ENCODE measurements around the gene C6orf141. TPM values are rescaled to one million over a fixed set of nuclear protein-coding genes. Genes with fewer than 3 reads are reported as not detected.

The C6orf141 gene
- total and polyA plus RNA-seq, 2 of the 13 experiments (the other 11 are each of a cell fraction or from before 2014, with no cell fraction given): 0.07 TPM; not detected in 1

DNA sequence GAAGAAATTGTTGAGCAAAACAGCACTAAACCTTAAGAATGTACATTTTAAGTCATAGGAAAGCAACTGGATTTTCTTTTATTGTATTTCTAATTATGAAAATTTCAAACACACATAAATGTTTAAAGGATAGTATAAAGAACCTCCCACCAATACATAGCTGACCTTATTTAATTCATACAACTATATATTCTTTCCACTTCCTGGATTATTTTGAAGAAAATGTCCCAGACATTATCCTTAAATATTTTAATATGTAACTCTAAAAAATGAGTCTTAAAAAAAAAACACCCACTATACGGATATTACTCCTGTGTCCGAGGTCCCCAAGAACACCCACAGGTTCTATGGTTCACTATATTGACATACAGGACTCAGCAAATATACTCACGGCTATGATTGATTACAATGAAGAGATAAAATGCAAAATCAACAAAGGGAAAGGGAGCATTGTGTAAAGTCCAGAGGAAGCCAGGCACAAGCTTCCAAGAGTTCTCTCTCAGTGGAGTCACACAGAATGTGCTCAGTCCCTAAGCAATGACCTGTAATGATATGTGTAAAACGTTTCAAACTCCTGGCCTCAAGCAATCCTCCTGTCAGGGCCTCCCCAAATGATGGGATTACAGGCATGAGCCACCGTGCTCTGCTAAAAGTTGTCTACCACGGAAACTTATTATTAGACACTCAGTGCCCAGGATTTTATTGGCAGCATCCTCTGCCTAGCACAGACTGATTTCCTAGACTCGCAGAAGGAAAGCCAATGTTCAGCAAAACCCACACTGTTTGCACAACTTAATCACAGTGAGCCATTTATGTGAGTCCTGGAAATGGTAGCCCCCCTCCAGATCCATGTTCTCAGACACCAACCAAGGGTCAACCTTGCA is 27.5 kb upstream of the C6orf141 start (continued):
- TF ChIP-seq GABPA (IDR thresholded peaks at IDR 0.05; ENCODE audit: low read depth, low read length) (no peak), GABPA (CRISPR knock-in tag; IDR thresholded peaks at IDR 0.05; ENCODE audit: low read depth) (peak; percentile 72), HMG20A (CRISPR knock-in tag; IDR thresholded peaks at IDR 0.05; ENCODE audit: borderline replicate concordance) (peak; percentile 98), RORA (CRISPR knock-in tag; IDR thresholded peaks at IDR 0.05) (0 out of 2 replicates have a peak, but pooled peaks have one; percentile 65), ZNF501 (CRISPR knock-in tag; IDR thresholded peaks at IDR 0.05) (peak; percentile 94), ZNF703 (CRISPR knock-in tag; IDR thresholded peaks at IDR 0.05; ENCODE audit: borderline replicate concordance) (0 out of 2 replicates have a peak, but pooled peaks have one; percentile 80), ZFP82 (CRISPR knock-in tag; IDR thresholded peaks at IDR 0.05; ENCODE audit: borderline replicate concordance) (peak; percentile 77; the same call in 1 of the 2 replicates), TRIM24 (CRISPR knock-in tag; IDR thresholded peaks at IDR 0.05) (no peak), ZNF839 (CRISPR knock-in tag; IDR thresholded peaks at IDR 0.05; ENCODE audit: borderline replicate concordance) (no peak), PAWR (CRISPR knock-in tag; IDR thresholded peaks at IDR 0.05; ENCODE audit: borderline replicate concordance) (no peak), ZNF788 (CRISPR knock-in tag; IDR thresholded peaks at IDR 0.05; ENCODE audit: borderline replicate concordance) (peak; percentile 73; the same call in 1 of the 2 replicates), ATF7 (IDR thresholded peaks at IDR 0.05) (no peak), ATF7 (CRISPR knock-in tag; IDR thresholded peaks at IDR 0.05) (peak; percentile 41; the same call in 1 of the 2 replicates), FOXK1 (CRISPR knock-in tag; IDR thresholded peaks at IDR 0.05; ENCODE audit: borderline replicate concordance, low read depth) (peak; percentile 74), ZBTB25 (CRISPR knock-in tag; IDR thresholded peaks at IDR 0.05) (peak; percentile 87), PITX1 (CRISPR knock-in tag; IDR thresholded peaks at IDR 0.05) (peak; percentile 96), KMT2A (CRISPR knock-in tag; IDR thresholded peaks at IDR 0.05) (peak; percentile 68; the same call in 1 of the 2 replicates), THAP7 (CRISPR knock-in tag; IDR thresholded peaks at IDR 0.05) (peak; percentile 80; the same call in 1 of the 2 replicates), NR2F1 (CRISPR knock-in tag; IDR thresholded peaks at IDR 0.05) (peak; percentile 34 to 41; a peak in 3 of 4 replicates), ZNF441 (CRISPR knock-in tag; IDR thresholded peaks at IDR 0.05; ENCODE audit: borderline replicate concordance) (peak; percentile 88), KDM5A (IDR thresholded peaks at IDR 0.05; ENCODE audit: borderline replicate concordance, low read length) (no peak; the same call in 1 of the 2 replicates), PAF1 (CRISPR knock-in tag; IDR thresholded peaks at IDR 0.05) (no peak)
- TF ChIP-seq, protein P1, sequence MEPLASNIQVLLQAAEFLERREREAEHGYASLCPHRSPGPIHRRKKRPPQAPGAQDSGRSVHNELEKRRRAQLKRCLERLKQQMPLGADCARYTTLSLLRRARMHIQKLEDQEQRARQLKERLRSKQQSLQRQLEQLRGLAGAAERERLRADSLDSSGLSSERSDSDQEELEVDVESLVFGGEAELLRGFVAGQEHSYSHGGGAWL (CRISPR knock-in tag; IDR thresholded peaks at IDR 0.05): no peak
- TF ChIP-seq, protein P2, sequence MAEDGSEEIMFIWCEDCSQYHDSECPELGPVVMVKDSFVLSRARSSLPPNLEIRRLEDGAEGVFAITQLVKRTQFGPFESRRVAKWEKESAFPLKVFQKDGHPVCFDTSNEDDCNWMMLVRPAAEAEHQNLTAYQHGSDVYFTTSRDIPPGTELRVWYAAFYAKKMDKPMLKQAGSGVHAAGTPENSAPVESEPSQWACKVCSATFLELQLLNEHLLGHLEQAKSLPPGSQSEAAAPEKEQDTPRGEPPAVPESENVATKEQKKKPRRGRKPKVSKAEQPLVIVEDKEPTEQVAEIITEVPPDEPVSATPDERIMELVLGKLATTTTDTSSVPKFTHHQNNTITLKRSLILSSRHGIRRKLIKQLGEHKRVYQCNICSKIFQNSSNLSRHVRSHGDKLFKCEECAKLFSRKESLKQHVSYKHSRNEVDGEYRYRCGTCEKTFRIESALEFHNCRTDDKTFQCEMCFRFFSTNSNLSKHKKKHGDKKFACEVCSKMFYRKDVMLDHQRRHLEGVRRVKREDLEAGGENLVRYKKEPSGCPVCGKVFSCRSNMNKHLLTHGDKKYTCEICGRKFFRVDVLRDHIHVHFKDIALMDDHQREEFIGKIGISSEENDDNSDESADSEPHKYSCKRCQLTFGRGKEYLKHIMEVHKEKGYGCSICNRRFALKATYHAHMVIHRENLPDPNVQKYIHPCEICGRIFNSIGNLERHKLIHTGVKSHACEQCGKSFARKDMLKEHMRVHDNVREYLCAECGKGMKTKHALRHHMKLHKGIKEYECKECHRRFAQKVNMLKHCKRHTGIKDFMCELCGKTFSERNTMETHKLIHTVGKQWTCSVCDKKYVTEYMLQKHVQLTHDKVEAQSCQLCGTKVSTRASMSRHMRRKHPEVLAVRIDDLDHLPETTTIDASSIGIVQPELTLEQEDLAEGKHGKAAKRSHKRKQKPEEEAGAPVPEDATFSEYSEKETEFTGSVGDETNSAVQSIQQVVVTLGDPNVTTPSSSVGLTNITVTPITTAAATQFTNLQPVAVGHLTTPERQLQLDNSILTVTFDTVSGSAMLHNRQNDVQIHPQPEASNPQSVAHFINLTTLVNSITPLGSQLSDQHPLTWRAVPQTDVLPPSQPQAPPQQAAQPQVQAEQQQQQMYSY (CRISPR knock-in tag; IDR thresholded peaks at IDR 0.05): 0 out of 2 replicates have a peak, but pooled peaks have one; percentile 41

All from HepG2 (cell line).